Ureter (tissue), 1 donor: ENCODE results near the gene NFKB1. TPM values are rescaled to one million over a fixed set of nuclear protein-coding genes. Genes with fewer than 3 reads are reported as not detected.

Experiments used
- DNase-seq: peaks from one replicate; pipeline ENCODE4 v3.0.0-alpha.2; 2020; ENCODE audit warnings: low spot score
- total RNA-seq: library from RNA; stranded (reverse); gene quantifications from one replicate; pipeline ENCODE4 v1.2.4, GENCODE V29; 2023
- donor health status: DM: yes; HTN: yes; CAD: no.

NFKB1 gene
- total RNA-seq, 1 donor from 2014 or later: 55.4 TPM

DNA sequence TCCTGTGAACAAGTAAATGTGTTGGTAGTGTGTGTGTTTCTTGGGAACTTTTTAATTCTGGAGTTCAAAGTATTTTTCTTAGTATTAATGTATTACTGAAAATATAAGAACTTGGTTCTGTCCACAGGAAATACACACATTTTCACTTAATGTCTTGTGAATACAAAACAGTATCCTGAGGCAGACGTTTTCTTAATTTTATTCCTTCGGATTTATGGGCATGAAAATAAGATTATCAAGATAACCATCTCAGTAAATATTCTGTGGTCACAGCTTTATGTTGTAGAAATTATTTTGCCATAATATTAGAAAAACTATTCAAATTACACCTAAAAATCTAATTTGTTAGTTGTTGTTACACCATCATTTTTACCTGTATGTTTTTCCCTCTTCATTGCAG lies 29.8 kb downstream of the NFKB1 start:
- no peak for DNase-seq

DNA sequence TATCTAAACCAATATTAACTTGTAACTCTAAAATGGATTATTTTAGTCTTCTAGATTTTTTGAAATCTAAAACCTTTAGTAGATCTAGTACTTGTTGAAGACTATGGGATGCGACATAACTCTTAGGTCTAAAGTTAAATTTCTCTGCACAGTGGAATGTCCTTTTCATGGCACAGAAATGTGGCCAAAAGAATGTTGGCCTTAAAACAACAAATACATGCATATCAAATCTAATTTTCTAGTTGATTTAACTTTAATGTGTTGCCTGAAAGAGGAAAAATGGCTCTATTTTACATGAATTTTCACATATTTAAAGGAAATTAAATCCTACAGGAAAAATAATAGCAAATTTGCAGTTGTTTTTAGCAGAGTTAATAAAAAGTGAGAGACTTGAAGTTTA lies 30.3 kb downstream of the NFKB1 start:
- DNase-seq: no peak

DNA sequence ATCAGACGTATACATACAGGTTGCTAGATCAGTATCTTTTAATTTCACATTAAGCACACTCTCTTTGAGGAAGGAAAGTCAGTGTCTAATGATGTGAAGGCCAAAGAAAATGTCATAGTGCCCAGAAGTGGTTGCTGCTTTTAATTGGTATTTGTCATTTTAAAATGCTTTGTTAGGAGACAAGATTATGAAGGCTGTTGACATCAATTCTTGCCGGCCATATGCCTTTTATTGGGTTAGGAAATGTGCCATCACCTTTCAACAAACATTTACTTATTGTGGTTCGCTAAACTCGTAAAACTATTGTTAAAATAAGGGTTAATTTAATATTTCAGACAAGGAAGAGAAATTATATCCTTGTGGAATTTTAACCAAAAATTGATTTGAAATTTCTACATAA lies 32.2 kb downstream of the NFKB1 start:
- no peak for DNase-seq

DNA sequence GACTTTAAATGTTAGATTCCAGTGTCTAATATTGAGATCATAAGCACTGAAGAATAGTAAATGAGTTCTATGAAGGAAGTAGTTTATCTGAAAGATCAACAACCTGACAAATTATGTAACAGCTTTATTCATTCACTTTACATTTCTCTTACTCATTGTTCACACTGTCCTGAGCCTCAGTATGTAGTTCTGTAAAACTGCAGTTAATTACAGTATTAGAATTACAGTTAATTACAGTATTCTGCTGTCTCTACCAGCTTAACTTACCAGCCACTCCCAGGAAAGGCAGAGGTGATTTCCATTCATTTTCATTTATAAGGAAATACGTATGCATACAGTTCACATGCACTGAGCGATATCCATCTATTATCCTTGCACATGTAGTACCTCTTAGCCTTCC lies 32.7 kb downstream of the NFKB1 start:
- DNase-seq: no peak

DNA sequence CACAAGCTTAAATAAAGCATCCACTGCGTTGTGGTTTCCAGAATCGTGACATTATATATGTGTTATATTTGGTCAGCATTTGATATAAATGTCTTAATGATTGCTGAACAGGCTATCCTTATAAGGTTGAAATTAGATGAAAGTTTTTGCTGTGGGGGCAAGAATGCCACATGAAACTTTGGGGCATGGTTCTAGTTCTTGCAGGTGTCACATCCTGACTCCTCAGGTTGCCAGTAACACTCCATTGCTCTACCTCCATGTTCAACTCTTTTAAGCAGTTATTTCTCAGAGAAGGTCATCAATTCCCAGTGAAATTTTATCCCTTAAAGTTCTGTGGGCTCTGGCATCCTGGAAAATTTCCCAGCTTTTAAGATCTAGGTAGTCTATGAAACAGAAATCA lies 33.7 kb downstream of the NFKB1 start:
- DNase-seq: no peak

DNA sequence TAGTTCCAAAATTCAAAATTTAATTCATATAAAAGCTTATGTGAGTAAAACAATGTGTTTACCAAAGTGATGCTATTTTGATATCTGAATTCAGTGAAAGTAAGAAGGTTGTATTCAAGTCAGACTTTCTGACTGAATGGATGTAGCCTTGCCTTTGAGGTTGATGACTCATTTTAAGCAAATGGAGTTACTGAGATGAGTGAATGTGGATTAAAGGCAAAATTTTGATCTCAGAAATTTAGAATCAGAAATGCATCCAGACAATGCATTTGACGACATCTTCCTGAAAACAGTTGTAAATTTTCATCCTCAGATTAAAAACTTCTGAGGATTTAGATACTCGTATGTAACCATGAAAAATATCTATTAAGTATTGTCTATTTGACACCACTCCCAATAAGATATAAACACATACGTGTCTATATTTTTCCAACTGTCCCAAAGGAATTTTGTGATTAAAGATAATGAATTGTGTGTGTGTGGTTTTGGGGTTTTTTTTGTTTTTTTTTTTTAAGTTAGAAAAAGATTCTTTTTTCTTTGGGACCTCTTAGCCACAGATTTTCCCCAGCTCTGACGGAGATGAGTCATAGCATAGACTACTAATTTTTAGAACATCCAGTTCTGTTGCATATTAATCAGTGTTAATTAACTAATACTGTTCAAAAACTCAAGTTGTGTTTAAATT lies 34.4 kb downstream of the NFKB1 start:
- DNase-seq: no peak

DNA sequence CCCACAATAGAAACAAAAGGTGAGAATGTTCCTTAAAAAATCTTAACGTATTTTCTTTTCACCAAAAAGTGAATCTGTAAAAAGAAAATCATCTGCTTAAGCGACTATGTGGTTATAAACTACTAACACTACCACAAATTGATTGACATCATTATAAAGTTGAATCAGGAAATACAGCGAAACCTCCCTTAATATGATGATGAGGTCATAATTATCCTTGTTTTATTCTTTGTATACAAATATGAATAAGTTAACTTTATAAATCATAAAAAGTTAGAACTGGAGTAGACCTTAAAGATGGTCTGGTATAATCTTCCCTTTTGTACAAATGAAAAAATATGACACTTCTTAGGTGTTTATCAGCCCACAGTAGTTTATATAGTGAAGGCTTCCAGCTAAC lies 35.6 kb downstream of the NFKB1 start:
- no peak for DNase-seq

DNA sequence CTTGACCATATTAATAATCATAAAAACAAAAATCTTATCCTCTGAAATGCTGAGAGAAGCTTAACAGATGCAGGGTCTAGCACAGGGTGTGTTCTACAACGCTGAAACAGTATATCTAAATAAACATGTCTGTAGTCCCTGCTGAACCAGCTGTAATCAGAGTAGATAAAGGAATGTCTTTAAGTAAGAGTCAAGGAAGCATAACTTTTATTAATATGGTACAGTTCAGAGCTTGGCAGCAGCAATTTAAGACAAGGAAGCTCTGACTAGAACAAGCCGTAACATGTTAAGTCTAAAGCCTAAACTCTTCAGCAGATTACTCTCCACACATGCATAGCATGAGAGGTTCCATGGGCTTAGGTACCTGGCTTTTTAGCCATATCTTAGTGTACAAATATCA lies 36.1 kb downstream of the NFKB1 start:
- no peak for DNase-seq

DNA sequence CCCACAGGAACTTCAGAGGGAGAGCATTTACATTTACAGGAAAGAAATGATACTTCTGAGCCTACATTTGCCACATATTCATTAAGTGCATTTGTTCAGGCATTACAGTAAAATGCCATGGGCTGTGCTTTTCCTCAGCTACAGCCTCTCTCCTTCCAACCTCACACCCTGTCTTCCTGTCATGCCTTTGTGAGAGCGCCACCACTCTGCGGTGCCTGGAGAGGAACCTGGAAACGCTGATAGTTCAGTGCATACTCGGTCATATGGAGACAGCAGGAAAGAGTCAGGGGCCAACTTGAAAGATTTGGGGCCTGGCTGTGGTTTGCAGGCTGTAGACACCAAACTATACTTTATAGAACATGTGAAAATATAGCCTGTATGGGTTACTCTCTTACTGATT lies 40.5 kb downstream of the NFKB1 start:
- DNase-seq: no peak

DNA sequence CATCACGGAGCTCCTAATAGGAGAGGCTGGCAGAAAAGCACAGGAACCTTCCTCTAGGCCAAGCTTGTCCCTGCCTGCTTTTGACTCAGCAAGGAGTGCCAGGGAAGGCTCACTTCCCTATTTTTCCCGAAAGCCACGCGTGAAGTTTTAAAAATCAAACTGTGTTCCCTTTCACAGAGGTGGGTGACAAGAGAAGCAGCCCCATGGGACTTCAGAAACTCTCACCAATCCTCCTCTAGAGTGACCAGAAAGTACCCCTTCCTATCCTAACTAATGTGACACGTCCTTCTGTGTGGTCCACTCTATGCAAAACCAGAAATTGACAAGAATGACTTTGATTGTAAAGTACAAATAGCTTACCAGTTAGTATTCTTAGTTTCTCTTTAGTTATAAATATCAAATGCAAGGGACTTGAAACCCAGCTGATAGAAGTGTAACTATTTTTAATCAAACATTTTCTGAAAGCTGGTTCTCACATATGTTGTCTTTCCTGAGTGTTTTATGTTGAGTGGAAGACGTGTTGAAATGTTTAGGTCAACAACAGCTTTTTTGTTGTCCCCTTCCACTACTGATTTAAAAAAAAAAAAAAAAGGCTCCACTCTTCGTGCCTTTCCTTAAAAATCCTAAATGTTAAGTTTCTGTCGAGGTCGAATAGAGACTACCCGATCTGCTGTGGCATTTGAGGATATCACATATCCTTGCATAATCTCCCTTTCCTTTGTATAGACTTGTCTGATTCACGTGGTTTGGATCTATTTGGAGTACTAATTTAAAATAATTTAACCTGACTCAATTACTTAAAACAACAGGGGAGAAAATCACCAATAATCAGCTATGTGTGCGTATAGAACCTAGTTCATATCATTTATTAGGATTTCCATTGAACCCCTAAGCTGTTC lies 42.1 kb downstream of the NFKB1 start:
- no peak for DNase-seq

DNA sequence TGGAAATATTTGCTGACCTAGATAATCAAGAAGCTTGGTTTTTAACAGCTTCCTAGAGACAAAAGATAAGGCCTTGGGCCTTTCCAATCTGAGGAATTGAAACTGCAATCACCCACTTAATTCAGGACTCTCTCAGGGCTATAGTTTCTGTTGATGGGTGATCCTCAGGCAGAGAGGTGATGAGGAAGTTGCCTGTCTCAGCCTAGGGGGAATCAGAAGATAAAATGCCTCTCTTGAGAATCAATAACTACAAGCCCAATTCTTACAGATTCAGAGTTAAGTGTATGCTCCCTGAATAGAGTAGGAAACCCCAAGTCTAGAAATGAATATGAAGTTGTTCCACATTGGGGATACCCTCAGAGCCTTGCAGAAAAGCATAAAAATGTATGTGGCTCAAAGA lies 45.5 kb downstream of the NFKB1 start:
- DNase-seq: no peak

DNA sequence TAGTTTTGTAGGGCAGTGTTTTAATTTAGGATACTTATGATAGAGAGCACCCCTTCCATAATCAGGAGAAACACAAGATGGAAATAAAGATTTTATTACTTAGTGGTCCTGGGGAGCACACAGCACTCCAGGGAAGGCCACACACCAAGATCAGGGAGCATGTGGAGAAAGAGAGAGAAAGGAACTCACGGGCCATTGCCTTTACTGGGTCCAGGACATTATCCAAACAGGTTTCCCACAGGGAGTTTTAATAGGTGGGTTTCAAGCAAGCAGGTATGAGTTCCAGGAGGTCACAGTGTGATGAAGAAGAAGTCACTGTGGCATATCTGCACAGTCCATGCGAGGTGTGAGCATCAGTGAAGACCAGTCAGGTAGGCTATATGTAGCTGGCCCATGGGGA lies 46.8 kb downstream of the NFKB1 start:
- no peak for DNase-seq

DNA sequence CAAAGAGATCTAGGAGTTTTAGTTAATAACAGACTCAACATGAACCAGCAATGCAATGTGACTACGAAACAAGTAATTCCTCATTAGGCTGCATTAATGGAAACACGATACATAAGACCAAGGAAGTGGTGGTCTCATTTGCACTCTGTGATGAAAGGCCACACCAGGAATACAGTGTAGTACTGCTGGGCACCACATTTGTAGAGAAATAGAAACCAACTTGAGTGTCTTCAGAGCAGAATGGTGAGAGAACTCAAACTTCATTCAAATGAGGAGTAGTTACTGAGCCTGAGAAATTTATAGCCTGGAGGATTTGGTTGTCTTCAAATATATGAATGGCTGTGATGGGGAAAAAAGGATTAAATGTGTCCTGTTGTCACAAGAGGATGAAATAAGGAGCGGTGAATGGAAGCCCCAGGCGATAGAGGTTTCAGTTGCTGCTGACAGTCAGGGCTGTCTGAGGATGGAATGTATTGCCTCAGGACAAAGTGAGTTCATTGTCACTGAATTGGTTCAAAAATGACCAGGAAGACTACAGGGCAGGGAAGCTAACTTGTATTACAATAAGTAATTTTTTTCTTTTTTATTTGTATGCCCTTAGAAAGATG lies 50.9 kb downstream of the NFKB1 start:
- DNase-seq: no peak

DNA sequence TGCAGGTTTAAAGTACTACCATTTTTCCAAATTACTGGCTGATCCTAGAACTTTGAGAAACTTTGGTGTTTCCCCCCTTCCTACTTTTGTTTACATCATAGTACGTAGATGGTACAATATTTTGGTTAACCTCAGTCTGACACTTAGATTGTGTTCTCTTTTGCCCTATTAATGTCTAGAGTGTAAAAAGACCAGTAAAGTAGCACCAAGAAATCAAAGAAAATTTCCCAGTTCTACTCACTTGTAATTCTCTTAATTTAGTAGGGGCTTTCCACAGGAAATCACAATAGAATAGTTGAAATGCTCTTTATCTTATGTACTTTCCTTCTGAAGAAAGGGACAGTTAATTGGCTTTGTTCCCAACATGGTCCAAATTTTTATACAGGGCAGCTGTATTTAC lies 51.6 kb downstream of the NFKB1 start:
- DNase-seq: no peak

DNA sequence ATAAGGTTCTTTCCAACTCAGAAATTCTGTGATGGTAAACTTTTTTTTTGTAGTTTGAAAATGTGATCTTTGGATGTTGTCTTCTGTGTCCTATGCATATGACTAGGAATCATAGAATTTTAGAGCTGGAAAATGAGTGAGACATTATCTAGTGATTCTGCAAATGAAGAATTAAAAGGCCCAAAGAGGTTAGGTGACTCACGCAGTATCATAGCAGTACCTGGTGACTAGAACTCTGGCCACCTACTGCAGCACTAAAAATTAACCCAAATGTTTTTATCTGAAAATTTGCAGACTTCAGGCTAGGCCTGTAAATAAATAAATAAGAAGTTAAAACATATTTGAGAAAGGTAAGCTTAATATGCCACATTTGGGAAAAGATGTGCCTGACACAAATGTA lies 52.8 kb downstream of the NFKB1 start:
- DNase-seq: no peak

DNA sequence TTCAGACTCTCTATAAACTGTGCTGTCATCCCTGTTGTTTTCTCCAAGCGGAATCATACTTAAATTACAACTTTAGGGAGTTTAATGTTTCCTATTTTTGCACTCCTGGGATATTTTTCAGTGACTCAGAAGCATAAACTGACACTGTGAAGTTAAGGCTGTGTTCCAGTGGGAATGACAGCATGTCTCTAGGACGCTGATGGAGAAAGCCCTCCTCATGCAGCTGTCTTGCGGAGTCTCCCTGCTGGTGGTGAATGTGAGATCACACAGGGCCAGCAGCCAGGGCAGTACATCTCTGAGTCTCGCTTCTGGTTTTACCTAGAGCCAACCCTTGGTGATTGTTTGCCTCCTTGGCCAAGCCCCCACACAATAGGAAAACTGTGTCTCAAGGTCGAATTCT lies 53.3 kb downstream of the NFKB1 start:
- no peak for DNase-seq

DNA sequence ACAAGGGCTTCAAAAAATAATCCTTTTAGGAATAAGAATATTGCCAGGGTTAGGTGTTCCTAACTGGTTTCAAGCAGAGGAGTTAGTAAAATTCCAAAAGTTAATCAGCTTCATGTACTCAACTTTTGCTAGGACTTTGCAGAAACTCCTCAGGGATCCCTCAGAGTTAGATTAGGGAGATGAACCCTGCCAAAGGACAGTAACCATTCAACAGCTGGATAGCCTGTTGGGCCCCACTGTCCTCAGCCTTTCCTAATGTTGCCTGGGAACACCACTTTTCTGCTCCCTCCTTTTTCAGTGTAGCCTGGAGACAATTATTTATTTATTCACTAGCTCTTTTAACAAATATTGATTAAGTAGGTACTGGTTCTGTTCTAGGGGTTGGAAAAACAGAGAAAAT lies 53.8 kb downstream of the NFKB1 start:
- DNase-seq: no peak

DNA sequence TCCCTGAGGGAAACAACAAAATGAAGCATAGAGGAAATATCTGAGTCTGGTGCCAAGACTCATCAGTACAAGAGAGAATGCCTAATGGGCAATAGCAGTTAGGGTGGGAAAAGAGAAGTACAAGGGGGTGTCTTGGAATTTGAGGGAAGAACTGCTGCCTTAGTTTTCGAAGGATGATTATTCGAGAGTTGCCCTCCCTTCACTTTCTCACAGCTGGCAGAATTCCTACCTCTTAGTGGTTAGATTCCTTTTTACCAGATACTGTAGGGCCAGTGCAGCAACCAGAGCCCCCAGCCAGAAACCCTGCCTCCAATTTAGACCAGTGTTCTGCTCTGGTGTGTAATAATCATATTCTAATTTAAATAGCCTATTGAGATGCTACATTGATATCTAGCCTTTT lies 56.5 kb downstream of the NFKB1 start:
- no peak for DNase-seq

DNA sequence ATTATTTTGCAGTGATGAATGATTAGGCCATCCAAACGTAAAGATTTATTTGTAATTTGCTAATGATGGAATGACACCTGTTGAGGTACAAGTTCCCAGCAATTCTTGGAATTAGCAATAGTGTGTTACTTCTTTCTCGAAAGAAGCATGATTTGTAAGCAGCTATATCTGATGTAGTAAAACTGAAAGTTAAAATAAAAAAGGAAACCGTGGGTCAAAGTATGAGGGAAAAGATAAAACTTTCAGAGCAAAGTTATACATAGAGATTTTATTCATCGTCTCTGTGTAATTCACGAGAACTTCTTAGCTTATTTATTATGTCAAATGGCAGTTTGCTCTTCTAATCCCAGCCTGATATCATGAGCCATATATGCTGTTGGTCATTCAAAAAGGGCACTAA lies 59.0 kb downstream of the NFKB1 start:
- DNase-seq: no peak

DNA sequence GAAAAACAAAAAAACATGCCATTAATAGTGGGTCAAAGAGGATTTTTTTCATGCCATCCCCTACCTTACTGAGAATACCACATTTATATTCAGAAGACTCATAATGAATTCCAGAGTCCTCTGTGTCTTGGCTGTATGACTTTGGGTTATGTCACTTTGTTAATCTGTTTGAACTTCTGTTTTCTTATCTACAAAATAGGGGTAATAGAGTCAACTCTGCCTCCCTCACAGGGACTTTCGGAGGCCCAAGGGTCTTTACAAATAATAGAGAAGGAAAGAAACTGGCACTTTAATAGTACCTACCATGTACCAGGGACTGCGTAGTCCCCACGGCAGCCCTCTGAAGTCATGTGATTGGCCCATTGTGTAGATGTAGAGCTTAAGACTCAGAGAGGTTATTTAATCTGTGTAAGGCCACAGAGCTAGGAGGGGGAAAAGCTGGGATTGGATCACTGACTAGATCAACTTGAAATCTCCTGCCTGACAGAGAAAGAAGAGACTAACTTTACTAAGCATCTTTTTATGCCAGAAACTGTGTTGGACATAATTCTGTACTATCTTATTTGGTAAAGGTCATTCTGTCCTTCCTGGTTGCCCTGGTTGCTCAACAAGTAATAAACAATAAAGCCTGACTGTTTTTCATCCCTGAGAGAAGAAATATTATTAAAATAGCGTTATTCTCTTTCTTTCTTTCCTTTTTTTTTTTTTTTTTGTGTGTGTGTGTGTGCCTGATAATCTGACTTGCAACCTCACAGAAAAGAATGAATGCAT lies 59.6 kb downstream of the NFKB1 start:
- no peak for DNase-seq

DNA sequence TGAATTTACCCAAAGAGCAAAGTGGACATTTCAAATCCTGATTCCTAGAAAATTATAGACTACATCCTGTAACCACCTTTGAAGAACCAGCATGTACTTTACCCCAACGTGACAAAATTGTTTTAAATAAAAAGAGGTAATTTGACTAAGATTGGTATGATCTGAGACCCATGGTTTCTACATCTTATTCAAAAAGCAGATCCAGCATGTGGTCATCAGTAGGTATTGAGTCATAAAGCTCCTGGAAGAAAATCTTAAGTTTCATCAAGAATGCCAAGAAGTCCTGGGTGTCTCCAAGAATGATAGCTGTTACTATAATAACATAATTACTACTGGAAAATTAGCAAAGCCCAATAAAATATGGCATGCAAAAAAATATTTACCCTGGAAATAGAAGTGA lies 61.8 kb downstream of the NFKB1 start:
- DNase-seq: no peak

DNA sequence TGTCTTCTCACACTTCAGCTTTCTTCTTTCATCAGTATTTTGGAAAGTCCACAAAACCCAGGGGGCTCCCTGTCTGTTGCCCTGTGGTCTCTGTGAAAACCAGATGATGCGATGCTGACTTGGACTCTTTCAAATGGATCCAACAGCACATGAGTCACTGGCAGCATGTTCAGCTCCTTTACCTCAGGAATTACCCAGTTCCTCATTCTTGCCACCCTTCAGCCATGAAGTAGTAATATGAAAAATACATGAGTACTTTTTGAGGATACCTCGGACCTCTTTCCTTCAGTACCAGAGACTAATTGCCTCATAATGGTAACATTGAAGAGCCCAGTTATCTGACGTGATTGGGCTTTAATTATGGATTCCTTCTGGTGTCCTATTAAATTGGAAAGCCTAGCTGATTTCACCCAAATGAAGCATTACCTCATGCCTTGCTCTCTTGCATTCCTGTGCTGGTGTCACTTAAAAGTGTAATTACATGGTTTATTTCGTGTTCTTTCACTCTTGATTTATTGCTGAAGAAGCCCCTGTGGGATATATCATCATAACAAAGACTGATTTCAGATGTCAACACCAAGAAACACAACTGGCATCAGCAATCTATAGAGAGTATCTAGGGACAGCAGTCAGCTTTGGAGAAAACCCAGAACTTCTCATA lies 63.4 kb downstream of the NFKB1 start:
- no peak for DNase-seq
